Smooth muscle cell (in vitro differentiated cells): Measurements from ENCODE around the gene GBA3. TPM values are rescaled to one million over a fixed set of nuclear protein-coding genes. Genes with fewer than 3 reads are reported as not detected.

ENCODE experiments used
- DNase-seq: peaks from one replicate; lab custom pipeline; 2025; ENCODE audit not compliant: unreplicated experiment; lab: John Stamatoyannopoulos, UW
- H2AFZ ChIP-seq: fragments of 200-600 bp; sonication (generic); 2 replicates; pipeline ENCODE4 v1.6.0; 2016; ENCODE audit warnings: antibody characterized with exemption, low read depth, mild to moderate bottlenecking
- H3F3A ChIP-seq: fragments of 200-600 bp; sonication (generic); 2 replicates; pipeline ENCODE4 v1.6.0; 2017; ENCODE audit warnings: antibody characterized with exemption, low read depth
- H3K27ac ChIP-seq: fragments of 200-600 bp; sonication (generic); 2 replicates; pipeline ENCODE4 v1.5.1; 2016; ENCODE audit warnings: low read depth, mild to moderate bottlenecking
- H3K27me3 ChIP-seq: fragments of 200-600 bp; sonication (generic); 2 replicates; pipeline ENCODE4 v1.6.1; 2016; ENCODE audit warnings: low read depth, mild to moderate bottlenecking
- H3K36me3 ChIP-seq: fragments of 200-600 bp; sonication (generic); 2 replicates; pipeline ENCODE4 v1.5.1; 2016; ENCODE audit warnings: low read depth
- H3K4me1 ChIP-seq: fragments of 200-600 bp; sonication (generic); 2 replicates; pipeline ENCODE4 v1.5.1; 2016; ENCODE audit warnings: low read depth
- H3K4me2 ChIP-seq: fragments of 200-600 bp; sonication (generic); 2 replicates; pipeline ENCODE4 v1.6.0; 2016; ENCODE audit warnings: mild to moderate bottlenecking
- H3K4me3 ChIP-seq: fragments of 200-600 bp; sonication (generic); 2 replicates; pipeline ENCODE4 v1.5.1; 2016; ENCODE audit warnings: mild to moderate bottlenecking
- H3K79me2 ChIP-seq: fragments of 200-600 bp; sonication (generic); 2 replicates; pipeline ENCODE4 v1.6.0; 2016; ENCODE audit warnings: low read depth, mild to moderate bottlenecking
- H3K9ac ChIP-seq: fragments of 200-600 bp; sonication (generic); 2 replicates; pipeline ENCODE4 v1.6.0; 2016; ENCODE audit warnings: low read depth
- H3K9me3 ChIP-seq: fragments of 200-600 bp; sonication (generic); replicated peaks from 2 replicates; pipeline ENCODE4 v1.5.1; 2016; ENCODE audit warnings: low read depth
- H4K20me1 ChIP-seq: fragments of 200-600 bp; sonication (generic); 2 replicates; pipeline ENCODE4 v1.6.0; 2016; ENCODE audit warnings: low read depth
- CTCF ChIP-seq: fragments of 200-600 bp; sonication (generic); IDR thresholded peaks from 2 replicates; pipeline ENCODE4 v1.5.1; 2017; ENCODE audit warnings: borderline replicate concordance, mild to moderate bottlenecking, antibody characterized with exemption; ENCODE audit not compliant: insufficient read depth, poor library complexity, severe bottlenecking
- WGBS: methylation state at CpG from one replicate; pipeline ENCODE4 v1.1.7; 2016; ENCODE audit warnings: low lambda C conversion rate; 5-methylcytosine and 5-hydroxymethylcytosine counted together
- polyA plus RNA-seq: library from polyadenylated mRNA; unstranded; fragments of >200 nt; fragmentation: Nextera tagmentation; extraction: Ambion mirVana; gene quantifications from 2 replicates; pipeline ENCODE4 v1.2.1, GENCODE V29; 2016
- total RNA-seq: library from RNA; depleted of rRNA; stranded (reverse); fragments of >200 nt; gene quantifications from 2 replicates; pipeline ENCODE4 v1.2.3, GENCODE V29; 2014

Gene GBA3
- total and polyA plus RNA-seq, 2 experiments from 2014 or later, result not detected

GRCh38 chr4:22686141-22686540 is 6.6 kb upstream of the GBA3 start:
- no peak for TF ChIP-seq CTCF
- Histone ChIP-seq H3K4me2 (no peak overlapping the region), H3F3A (no peaks in the 10 kb centered on the region), H3K4me1 (no peaks in the 10 kb centered on the region), H3K9ac (no peak overlapping the region), H3K79me2 (no peaks in the 10 kb centered on the region), H3K9me3 (no peaks in the 10 kb centered on the region), H3K27ac (no peak overlapping the region), H2AFZ (no peak overlapping the region), H4K20me1 (no peaks in the 10 kb centered on the region), H3K27me3 (no peaks in the 10 kb centered on the region), H3K4me3 (no peak overlapping the region), H3K36me3 (no peaks in the 10 kb centered on the region)
- 48% methylated on average over 5 of the region's 5 CpGs for WGBS
- DNase-seq, result no peak

GRCh38 chr4:22688236-22688635 is 4.5 kb upstream of the GBA3 start:
- peaks cover 18% of the 10 kb centered on the region for H3K27me3 ChIP-seq
- H3K36me3 ChIP-seq, result no peaks in the 10 kb centered on the region
- H4K20me1 ChIP-seq, result no peaks in the 10 kb centered on the region
- no peaks in the 10 kb centered on the region for H3K9me3 ChIP-seq
- H3K79me2 ChIP-seq, result no peaks in the 10 kb centered on the region
- no peaks in the 10 kb centered on the region for H3K4me1 ChIP-seq
- no peak overlapping the region for H3K9ac ChIP-seq
- H3K27ac ChIP-seq, result no peak overlapping the region
- no peak overlapping the region for H3K4me3 ChIP-seq
- no peak for TF ChIP-seq CTCF
- DNase-seq, result no peak
- no peak overlapping the region for H3K4me2 ChIP-seq
- 57% methylated on average over 3 of the region's 3 CpGs for WGBS
- no peak overlapping the region for H2AFZ ChIP-seq
- no peaks in the 10 kb centered on the region for H3F3A ChIP-seq

- Histone ChIP-seq H2AFZ (no peak overlapping the region), H4K20me1 (no peaks in the 10 kb centered on the region), H3K4me1 (no peaks in the 10 kb centered on the region), H3K27ac (no peak overlapping the region), H3K27me3 (peaks cover 30% of the 10 kb centered on the region), H3K9me3 (no peaks in the 10 kb centered on the region), H3K36me3 (no peaks in the 10 kb centered on the region), H3K4me2 (no peak overlapping the region), H3K9ac (no peak overlapping the region), H3K79me2 (no peaks in the 10 kb centered on the region), H3K4me3 (no peak overlapping the region), H3F3A (no peaks in the 10 kb centered on the region)
- no peak for TF ChIP-seq CTCF
- DNase-seq, result no peak
- 96% methylated on average over 3 of the region's 3 CpGs for WGBS
Observed at GRCh38 chr4:22689428-22689827, 3.3 kb upstream of the GBA3 start.

- no peak overlapping the region for H3K4me3 ChIP-seq
- WGBS, result 71% methylated on average over 1 of the region's 1 CpG
- no peaks in the 10 kb centered on the region for H4K20me1 ChIP-seq
- no peak overlapping the region for H3K4me2 ChIP-seq
- H3K9me3 ChIP-seq, result no peaks in the 10 kb centered on the region
- no peak for TF ChIP-seq CTCF
- H3K9ac ChIP-seq, result no peak overlapping the region
- no peak overlapping the region for H3K27ac ChIP-seq
- H3K27me3 ChIP-seq, result peaks cover 42% of the 10 kb centered on the region
- DNase-seq, result no peak
- H3F3A ChIP-seq, result no peaks in the 10 kb centered on the region
- H2AFZ ChIP-seq, result no peak overlapping the region
- no peaks in the 10 kb centered on the region for H3K79me2 ChIP-seq
- no peaks in the 10 kb centered on the region for H3K36me3 ChIP-seq
- no peaks in the 10 kb centered on the region for H3K4me1 ChIP-seq
Observed at GRCh38 chr4:22695029-22695428, 2.3 kb downstream of the GBA3 start.
